ENCODE measurements around the gene NAA10.

GRCh38 chrX:153931151-153931550 is 3.7 kb downstream of the NAA10 start:
- TF ChIP-seq EP300 (IDR thresholded peaks at IDR 0.05; ENCODE audit: borderline replicate concordance) (no peak), MAX (IDR thresholded peaks at IDR 0.05) (no peak), FOXM1 (IDR thresholded peaks at IDR 0.05; ENCODE audit: borderline replicate concordance, low read depth) (no peak), REST (IDR thresholded peaks at IDR 0.05; ENCODE audit: low read depth) (no peak), YY1 (IDR thresholded peaks at IDR 0.05; ENCODE audit: low read depth) (no peak), ZBTB7A (IDR thresholded peaks at IDR 0.05; ENCODE audit: low read depth) (no peak), TAF1 (IDR thresholded peaks at IDR 0.05; ENCODE audit: low read depth) (no peak), EGR1 (IDR thresholded peaks at IDR 0.05) (no peak), TEAD4 (IDR thresholded peaks at IDR 0.05) (no peak), RAD21 (IDR thresholded peaks at IDR 0.05; ENCODE audit: low read depth) (no peak), CREB1 (IDR thresholded peaks at IDR 0.05; ENCODE audit: low read depth) (no peak), USF1 (IDR thresholded peaks at IDR 0.05) (no peak)

Data from Ishikawa (cell line).